Activated CD8-positive, alpha-beta T cell treated with anti-CD3 and anti-CD28 coated beads for 36 hours (primary cell): ENCODE data around the gene STAB1. TPM values are rescaled to one million over a fixed set of nuclear protein-coding genes. Genes with fewer than 3 reads are reported as not detected.

Experiments used
- ATAC-seq: fragments of 200-7000 bp; cut with Tn5 transposase; one replicate; pipeline ENCODE4 v1.10.0; 2021; ENCODE audit warnings: mild to moderate bottlenecking, moderate library complexity
- CTCF ChIA-PET: fragments of 350-600 bp; sonication (Branson Sonifier 250); formaldehyde crosslinking; loops from one replicate; lab custom pipeline; 2021; ENCODE audit warnings: antibody characterized with exemption; lab: Charles Lee
- POLR2A ChIA-PET: fragments of 350-600 bp; sonication (Branson Sonifier 250); formaldehyde crosslinking; loops from one replicate; lab custom pipeline; 2021; ENCODE audit warnings: antibody characterized with exemption; lab: Charles Lee
- DNase-seq: peaks from one replicate; pipeline ENCODE4 v3.0.0-alpha.2; 2020
- H3K27ac Mint-ChIP-seq: one replicate; pipeline ENCODE4 v1.8.0; 2021; ENCODE audit warnings: mild to moderate bottlenecking, mixed read lengths
- H3K27me3 Mint-ChIP-seq: one replicate; pipeline ENCODE4 v1.8.0; 2021; ENCODE audit warnings: mixed read lengths
- H3K36me3 Mint-ChIP-seq: one replicate; pipeline ENCODE4 v1.8.0; 2021; ENCODE audit warnings: low read depth, mixed read lengths
- H3K4me1 Mint-ChIP-seq: one replicate; pipeline ENCODE4 v1.8.0; 2021; ENCODE audit warnings: low read depth, mixed read lengths
- H3K4me3 Mint-ChIP-seq: one replicate; pipeline ENCODE4 v1.8.0; 2021; ENCODE audit warnings: mild to moderate bottlenecking, moderate library complexity, mixed read lengths
- H3K9me3 Mint-ChIP-seq: one replicate; pipeline ENCODE4 v1.8.0; 2021; ENCODE audit warnings: mixed read lengths
- CTCF ChIP-seq: fragments of 200-600 bp; IDR thresholded peaks from one replicate; pipeline ENCODE4 v1.8.0; 2022; ENCODE audit warnings: antibody characterized with exemption, mild to moderate bottlenecking
- intact Hi-C: fragments of 100-400 bp; cut with micrococcal nuclease; formaldehyde crosslinking; loops from one replicate; pipeline ENCODE4 v1.10.0; 2022
- total RNA-seq, 2 experiments: library from RNA; stranded (reverse); gene quantifications; one replicate each; pipeline ENCODE4 v1.2.3, GENCODE V29; 2021

Gene STAB1
- total RNA-seq, 2 experiments from 2014 or later: 0.09 to 0.20 TPM

GRCh38 chr3:52489453-52489852 is 5.7 kb upstream of the STAB1 start:
- DNase-seq (no peak), ATAC-seq (no peak)
- Mint-ChIP-seq H3K36me3 (peaks cover 14% of the 10 kb centered on the region), H3K27ac (no peak overlapping the region), H3K27me3 (no peaks in the 10 kb centered on the region), H3K4me1 (no peaks in the 10 kb centered on the region), H3K4me3 (no peak overlapping the region), H3K9me3 (no peaks in the 10 kb centered on the region)
- POLR2A ChIA-PET: interaction anchor here (0.6 to 1.7 kb wide), 5 partner anchors 10 to 202 kb away, joined by 3 to 4 read pairs (median 3); partner anchors contain the start of gene GLYCTK
- CTCF ChIA-PET: interaction anchor here (0.6 to 0.8 kb wide), 2 partner anchors 16 to 256 kb away, joined by 3 read pairs; no protein-coding TSS in a partner anchor
- intact Hi-C loops: no loop called here
- TF ChIP-seq CTCF: no peak

GRCh38 chr3:52490035-52490938 is 4.9 kb upstream of the STAB1 start:
- no peak for TF ChIP-seq CTCF
- no peak overlapping the region for H3K27ac Mint-ChIP-seq
- no peak for ATAC-seq
- H3K9me3 Mint-ChIP-seq: no peaks in the 10 kb centered on the region
- H3K27me3 Mint-ChIP-seq: no peaks in the 10 kb centered on the region
- no peak overlapping the region for H3K4me3 Mint-ChIP-seq
- H3K36me3 Mint-ChIP-seq: peaks cover 14% of the 10 kb centered on the region
- DNase-seq: no peak
- POLR2A ChIA-PET: interaction anchor here (0.8 to 1.7 kb wide), 3 partner anchors 21 to 42 kb away, joined by 3 to 4 read pairs (median 3); no protein-coding TSS in a partner anchor
- intact Hi-C loops: no loop called here
- no peaks in the 10 kb centered on the region for H3K4me1 Mint-ChIP-seq
- CTCF ChIA-PET: interaction anchor here (0.8 to 1.2 kb wide), 3 partner anchors 8 to 44 kb away, joined by 3 read pairs; no protein-coding TSS in a partner anchor

- no peak for TF ChIP-seq CTCF
- Mint-ChIP-seq H3K4me3 (no peak overlapping the region), H3K36me3 (peaks cover 14% of the 10 kb centered on the region), H3K4me1 (no peaks in the 10 kb centered on the region), H3K9me3 (no peaks in the 10 kb centered on the region), H3K27me3 (no peaks in the 10 kb centered on the region), H3K27ac (no peak overlapping the region)
- no peak for ATAC-seq
- CTCF ChIA-PET: interaction anchor here (1.2 kb wide), 2 partner anchors 8 to 45 kb away, joined by 3 read pairs; no protein-coding TSS in a partner anchor
- intact Hi-C loops: no loop called here
- no peak for DNase-seq
- POLR2A ChIA-PET: interaction anchor here (1.7 kb wide), 1 partner anchor 34 kb away, joined by 4 read pairs; no protein-coding TSS in a partner anchor
Observed at GRCh38 chr3:52490939-52491526, 4.1 kb upstream of the STAB1 start.

- H3K9me3 Mint-ChIP-seq: no peaks in the 10 kb centered on the region
- ChIA-PET POLR2A (no interaction called here), CTCF (interaction anchor here (1.2 kb wide), 1 partner anchor 9 kb away, joined by 3 read pairs; no protein-coding TSS in a partner anchor)
- intact Hi-C loops: no loop called here
- no peaks in the 10 kb centered on the region for H3K27me3 Mint-ChIP-seq
- ATAC-seq: no peak
- no peaks in the 10 kb centered on the region for H3K4me1 Mint-ChIP-seq
- H3K4me3 Mint-ChIP-seq: no peak overlapping the region
- H3K27ac Mint-ChIP-seq: no peak overlapping the region
- DNase-seq: no peak
- peaks cover 14% of the 10 kb centered on the region for H3K36me3 Mint-ChIP-seq
- TF ChIP-seq CTCF: no peak
Observed at GRCh38 chr3:52492059-52492458, 3.1 kb upstream of the STAB1 start.
